Natural killer cell treated with Interleukin-12 subunit alpha and Interleukin-12 subunit beta and Interleukin-15 and Interleukin-18, amount 100 ng/mL, for 72 hours (primary cell): ENCODE measurements around the gene RAVER1. TPM values are rescaled to one million over a fixed set of nuclear protein-coding genes. Genes with fewer than 3 reads are reported as not detected.

Experiments used
- ATAC-seq, 2 donors: fragments of 150-1000 bp; cut with Tn5 transposase in 1 of 2; sonication (Bioruptor Pico), chemical (Tn5 transposase) in 1 of 2; 2 replicates each; pipeline ENCODE4 v1.10.0; 2021
- DNase-seq: peaks from one replicate; pipeline ENCODE4 v3.0.0; 2022; ENCODE audit warnings: low spot score
- H3K27ac Mint-ChIP-seq, 2 donors: 1 replicate in 1 of 2; 2 replicates in 1 of 2; pipeline ENCODE4 v1.8.0; 2022; ENCODE audit warnings: mixed read lengths in 2 of 2, mild to moderate bottlenecking in 1 of 2, moderate library complexity in 1 of 2
- H3K27me3 Mint-ChIP-seq, 2 donors: 1 replicate in 1 of 2; 2 replicates in 1 of 2; pipeline ENCODE4 v1.8.0; 2022; ENCODE audit warnings: mixed read lengths in 2 of 2
- H3K36me3 Mint-ChIP-seq: one replicate; pipeline ENCODE4 v1.8.0; 2022; ENCODE audit warnings: mixed read lengths
- H3K4me1 Mint-ChIP-seq, 2 donors: 1 replicate in 1 of 2; 2 replicates in 1 of 2; pipeline ENCODE4 v1.8.0; 2022; ENCODE audit warnings: low read depth in 2 of 2, mixed read lengths in 2 of 2, mild to moderate bottlenecking in 1 of 2
- H3K4me3 Mint-ChIP-seq: one replicate; pipeline ENCODE4 v1.8.0; 2022; ENCODE audit warnings: mixed read lengths
- H3K9me3 Mint-ChIP-seq: 2 replicates; pipeline ENCODE4 v1.8.0; 2022; ENCODE audit warnings: mixed read lengths
- total RNA-seq, 2 donors: library from RNA; stranded (reverse); gene quantifications; one replicate each; pipeline ENCODE4 v1.2.3, GENCODE V29; 2022

Gene RAVER1
- total RNA-seq, 2 donors from 2014 or later, result 81.1 to 131 TPM

GRCh38 chr19:10270616-10271394 lies 62.5 kb downstream of the RAVER1 start, which contains the start of gene ICAM1:
ICAM1 (plus strand) TSS chr19:10271120; CDS start chr19:10271160, 40 bp downstream.
- H3K27ac Mint-ChIP-seq, result peak within 1 kb of the TSS; percentile 96 to 98
- H3K4me1 Mint-ChIP-seq, result peaks cover 24 to 29% of the 10 kb centered on the region in 2 donors
- no peaks in the 10 kb centered on the region for H3K9me3 Mint-ChIP-seq
- H3K27me3 Mint-ChIP-seq, result no peaks in the 10 kb centered on the region
- ATAC-seq (peak; percentile 77 to 85), DNase-seq (peak; percentile 98)
- peaks cover 13% of the 10 kb centered on the region for H3K36me3 Mint-ChIP-seq
- H3K4me3 Mint-ChIP-seq, result peak within 1 kb of the TSS; percentile 71

- no peaks in the 10 kb centered on the region for H3K9me3 Mint-ChIP-seq
- H3K36me3 Mint-ChIP-seq, result peaks cover 13% of the 10 kb centered on the region
- DNase-seq (peak; percentile 98), ATAC-seq (peak; percentile 86 to 88)
- H3K4me3 Mint-ChIP-seq, result peak overlapping the region; percentile 71
- peaks cover 24 to 27% of the 10 kb centered on the region in 2 donors for H3K4me1 Mint-ChIP-seq
- peak overlapping the region; percentile 96 to 98 for H3K27ac Mint-ChIP-seq
- H3K27me3 Mint-ChIP-seq, result no peaks in the 10 kb centered on the region
Observed at GRCh38 chr19:10270180-10270615, 63.1 kb downstream of the RAVER1 start.

DNA sequence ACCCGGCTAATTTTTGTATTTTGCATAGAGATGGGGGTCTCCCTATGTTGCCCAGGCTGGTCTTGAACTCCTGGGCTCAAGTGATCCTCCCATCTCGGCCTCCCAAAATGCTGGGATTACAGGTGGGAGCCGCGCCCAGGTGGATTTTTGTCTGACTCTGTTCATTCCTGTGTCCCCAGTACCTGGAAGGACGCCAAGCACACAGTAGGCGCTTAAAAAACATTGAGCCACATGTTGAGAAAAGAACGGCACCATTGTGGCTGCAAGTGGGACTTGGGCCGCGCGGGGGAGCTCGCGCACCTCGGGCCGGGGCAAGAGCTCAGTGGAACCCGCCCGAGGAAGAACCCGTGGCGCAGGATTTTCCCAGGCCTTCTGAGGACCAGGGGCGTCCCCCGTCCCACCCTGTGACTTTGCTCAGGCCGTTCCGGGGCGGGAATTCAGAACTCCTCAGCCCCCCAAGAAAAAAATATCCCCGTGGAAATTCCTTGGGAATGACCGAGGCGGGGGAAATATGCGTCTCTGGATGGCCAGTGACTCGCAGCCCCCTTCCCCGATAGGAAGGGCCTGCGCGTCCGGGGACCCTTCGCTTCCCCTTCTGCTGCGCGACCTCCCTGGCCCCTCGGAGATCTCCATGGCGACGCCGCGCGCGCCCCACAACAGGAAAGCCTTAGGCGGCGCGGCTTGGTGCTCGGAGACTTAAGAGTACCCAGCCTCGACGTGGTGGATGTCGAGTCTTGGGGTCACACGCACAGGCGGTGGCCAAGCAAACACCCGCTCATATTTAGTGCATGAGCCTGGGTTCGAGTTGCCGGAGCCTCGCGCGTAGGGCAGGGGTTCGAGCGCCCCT lies 63.8 kb downstream of the RAVER1 start:
- H3K9me3 Mint-ChIP-seq, result no peaks in the 10 kb centered on the region
- H3K36me3 Mint-ChIP-seq, result peaks cover 9% of the 10 kb centered on the region
- peaks cover 21 to 23% of the 10 kb centered on the region in 2 donors for H3K4me1 Mint-ChIP-seq
- H3K27me3 Mint-ChIP-seq, result no peaks in the 10 kb centered on the region
- H3K27ac Mint-ChIP-seq, result peak overlapping the region; percentile 96 to 98
- peak overlapping the region; percentile 71 for H3K4me3 Mint-ChIP-seq
- ATAC-seq (peak; percentile 63 to 66), DNase-seq (peak; percentile 93)

DNA sequence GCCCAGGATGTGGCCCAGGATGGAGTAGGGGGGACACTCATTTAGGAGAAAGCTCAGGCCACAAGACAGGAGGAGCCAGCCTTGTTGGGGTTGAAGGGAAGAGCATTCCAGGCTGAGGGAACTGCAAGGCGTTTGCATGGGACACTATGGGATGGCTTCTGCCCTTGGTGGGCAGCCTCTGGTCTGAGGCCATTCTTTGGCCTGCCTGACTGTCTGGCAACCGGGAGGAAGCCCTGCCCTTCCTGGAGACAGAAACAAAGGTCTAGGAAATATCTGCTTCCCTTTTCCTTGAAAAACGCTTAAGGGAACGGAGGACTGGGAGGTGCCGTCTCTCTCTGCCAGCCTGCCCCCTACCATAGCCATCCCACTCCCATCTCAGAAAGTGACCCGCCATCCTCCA lies 65.3 kb downstream of the RAVER1 start:
- Mint-ChIP-seq H3K27ac (peak overlapping the region in 1 of 2 donors; percentile 96), H3K36me3 (no peaks in the 10 kb centered on the region), H3K9me3 (no peaks in the 10 kb centered on the region), H3K4me3 (no peak overlapping the region), H3K4me1 (peaks cover 13 to 17% of the 10 kb centered on the region in 2 donors), H3K27me3 (no peaks in the 10 kb centered on the region)
- no peak for ATAC-seq
- no peak for DNase-seq

- peaks cover 11 to 12% of the 10 kb centered on the region in 2 donors for H3K4me1 Mint-ChIP-seq
- H3K4me3 Mint-ChIP-seq, result no peak overlapping the region
- peak overlapping the region in 1 of 2 donors; percentile 59 for H3K27ac Mint-ChIP-seq
- no peaks in the 10 kb centered on the region for H3K9me3 Mint-ChIP-seq
- DNase-seq (no peak), ATAC-seq (no peak)
- H3K27me3 Mint-ChIP-seq, result no peaks in the 10 kb centered on the region
- H3K36me3 Mint-ChIP-seq, result no peaks in the 10 kb centered on the region
Observed at GRCh38 chr19:10266706-10267105, 66.6 kb downstream of the RAVER1 start.

Other genes starting within 250 kb of the RAVER1 start
- 10 to 100 TPM; 61.9 to 83.1 TPM for gene SHFL, start 247.2 kb downstream of the RAVER1 start, total RNA-seq
- gene ANGPTL6, start 230.9 kb downstream of the RAVER1 start, total RNA-seq, result 1 to 10 TPM; 5.1 to 5.2 TPM
- 100 to 1,000 TPM; 114 to 178 TPM for gene PPAN, start 227.2 kb downstream of the RAVER1 start, total RNA-seq
- 10 to 100 TPM; 35.0 to 35.6 TPM for gene P2RY11, start 221.8 kb downstream of the RAVER1 start, total RNA-seq
- gene EIF3G, start 213.6 kb downstream of the RAVER1 start, total RNA-seq, result 100 to 1,000 TPM; 245 to 329 TPM
- gene DNMT1, start 138.6 kb downstream of the RAVER1 start, total RNA-seq, result 100 to 1,000 TPM; 322 to 576 TPM
- 1 to 10 TPM; 6.2 to 6.5 TPM for gene S1PR2, start 102.2 kb downstream of the RAVER1 start, total RNA-seq
- 100 to 1,000 TPM in 1 of 2 donors, 10 to 100 TPM in 1; 79.1 to 140 TPM for gene MRPL4, start 81.3 kb downstream of the RAVER1 start, total RNA-seq
- gene ICAM1, start 62.4 kb downstream of the RAVER1 start, total RNA-seq, result 100 to 1,000 TPM; 106 to 264 TPM
- 1 to 10 TPM; 1.4 to 2.1 TPM for gene ICAM4, start 46.6 kb downstream of the RAVER1 start, total RNA-seq
- under 1 TPM; 0.78 to 0.83 TPM for gene ICAM5, start 43.6 kb downstream of the RAVER1 start, total RNA-seq
- gene ZGLP1, start 23.7 kb downstream of the RAVER1 start, total RNA-seq, result 1 to 10 TPM; 2.5 to 7.3 TPM
- 10 to 100 TPM; 11.4 to 26.4 TPM for gene FDX2, start 17.5 kb downstream of the RAVER1 start, total RNA-seq
- 100 to 1,000 TPM in 1 of 2 donors, 10 to 100 TPM in 1; 91.9 to 154 TPM for gene ICAM3, start 6.1 kb upstream of the RAVER1 start, total RNA-seq
- 100 to 1,000 TPM; 310 to 453 TPM for gene TYK2, start 47.0 kb upstream of the RAVER1 start, total RNA-seq
- 100 to 1,000 TPM; 228 to 368 TPM for gene CDC37, start 70.0 kb upstream of the RAVER1 start, total RNA-seq
- gene PDE4A, start 87.0 kb upstream of the RAVER1 start, total RNA-seq, result 10 to 100 TPM; 14.5 to 46.6 TPM
- gene KEAP1, start 169.8 kb upstream of the RAVER1 start, total RNA-seq, result 100 to 1,000 TPM in 1 of 2 donors, 10 to 100 TPM in 1; 94.0 to 118 TPM
- 10 to 100 TPM in 1 of 2 donors, 1 to 10 TPM in 1; 5.1 to 16.3 TPM for gene S1PR5, start 183.9 kb upstream of the RAVER1 start, total RNA-seq
- gene ATG4D, start 210.4 kb upstream of the RAVER1 start, total RNA-seq, result 10 to 100 TPM; 67.4 to 71.0 TPM
- gene KRI1, start 232.5 kb upstream of the RAVER1 start, total RNA-seq, result 10 to 100 TPM; 50.9 to 89.6 TPM
- 10 to 100 TPM; 28.0 to 33.9 TPM for gene CDKN2D, start 235.4 kb upstream of the RAVER1 start, total RNA-seq